HepG2 (cell line): ENCODE measurements around the gene RNASE7.

Experiments used
- MYC ChIP-seq: sonication (generic); formaldehyde crosslinking; IDR thresholded peaks from 2 replicates; pipeline ENCODE4 v1.9.0; 2021; ENCODE audit warnings: missing genetic modification reagents, borderline replicate concordance
- NAIF1 ChIP-seq: sonication (generic); formaldehyde crosslinking; IDR thresholded peaks from 2 replicates; pipeline ENCODE4 v1.5.0; 2020; ENCODE audit warnings: mild to moderate bottlenecking, missing genetic modification reagents, borderline replicate concordance
- RNF2 ChIP-seq: fragments of 450-650 bp; conservative IDR thresholded peaks from 2 replicates; pipeline ENCODE4 v1.6.1; 2016; ENCODE audit warnings: low read depth
- SAFB2 ChIP-seq: sonication (generic); formaldehyde crosslinking; IDR thresholded peaks from 2 replicates; pipeline ENCODE4 v1.5.1; 2020; ENCODE audit warnings: missing genetic modification reagents, low read depth, mild to moderate bottlenecking, borderline replicate concordance

DNA sequence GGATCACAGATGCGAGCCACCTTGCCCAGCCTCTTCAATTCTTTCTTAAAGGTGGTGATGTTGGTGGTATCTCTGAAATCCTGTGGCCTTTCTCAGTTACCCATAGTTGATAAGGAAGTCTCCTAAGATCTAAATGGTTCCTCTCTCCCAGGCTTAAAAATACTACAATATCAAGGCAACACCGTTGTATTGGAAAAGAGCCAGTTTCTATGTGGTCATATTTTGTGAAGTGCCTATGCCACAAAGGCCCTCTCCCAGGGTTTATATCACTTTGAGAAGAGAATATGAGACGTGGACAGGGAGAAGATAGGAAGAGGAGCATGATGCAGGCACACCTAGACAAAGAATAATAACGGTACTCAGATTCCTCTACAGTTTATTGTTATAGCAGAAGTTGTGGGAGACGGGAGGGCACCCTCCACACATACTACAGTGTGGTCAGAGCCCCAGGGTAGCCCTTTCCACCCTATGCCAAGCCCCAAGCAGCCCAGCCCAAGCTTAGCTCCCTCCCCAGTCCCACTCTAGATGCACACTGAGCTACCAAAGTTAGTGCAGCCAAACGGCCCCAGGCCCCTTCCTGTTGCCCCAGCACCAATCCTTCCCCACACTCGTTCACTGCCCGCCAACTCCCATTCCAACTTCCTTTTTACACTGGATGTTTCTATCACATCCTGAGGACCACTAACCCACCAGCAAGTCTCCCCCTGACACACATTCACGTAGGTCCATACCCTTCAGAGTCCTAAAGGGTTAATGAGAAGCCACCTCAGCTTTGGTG, 25.6 kb upstream of the RNASE7 start:
- TF ChIP-seq MYC (CRISPR knock-in tag) (no peak), NAIF1 (CRISPR knock-in tag) (no peak), RNF2 (no peak), SAFB2 (no peak)
